WERI-Rb-1 (cell line): Measurements from ENCODE around the gene LGR4.

ENCODE experiments used
- DNase-seq: peaks from one replicate; pipeline ENCODE4 v3.0.0-alpha.2; 2020
- H3K27ac ChIP-seq: fragments of 250-450 bp; sonication (Bioruptor Pico); 2 replicates; pipeline ENCODE4 v1.5.1; 2020; ENCODE audit warnings: mild to moderate bottlenecking, moderate library complexity
- H3K27me3 ChIP-seq: fragments of 250-450 bp; sonication (Bioruptor Pico); 2 replicates; pipeline ENCODE4 v1.5.1; 2021; ENCODE audit warnings: mild to moderate bottlenecking, low read depth, moderate library complexity; ENCODE audit not compliant: insufficient read depth, severe bottlenecking
- H3K36me3 ChIP-seq: fragments of 250-450 bp; sonication (Bioruptor Pico); 2 replicates; pipeline ENCODE4 v1.5.1; 2020; ENCODE audit warnings: mild to moderate bottlenecking, moderate library complexity
- H3K4me3 ChIP-seq: 2 replicates; pipeline ENCODE4 v1.5.1; 2011; ENCODE audit warnings: low read depth, mild to moderate bottlenecking, control low read depth, low read length
- H3K9me3 ChIP-seq: fragments of 250-450 bp; sonication (Bioruptor Pico); 2 replicates; pipeline ENCODE4 v1.5.1; 2021; ENCODE audit warnings: mild to moderate bottlenecking, moderate library complexity; ENCODE audit not compliant: severe bottlenecking
- TF ChIP-seq, protein P1 (sequence below): IDR thresholded peaks from 2 replicates; pipeline ENCODE4 v1.5.1; 2011; ENCODE audit warnings: low read depth, mild to moderate bottlenecking, control low read depth, inconsistent platforms, low read length

The LGR4 gene

DNA sequence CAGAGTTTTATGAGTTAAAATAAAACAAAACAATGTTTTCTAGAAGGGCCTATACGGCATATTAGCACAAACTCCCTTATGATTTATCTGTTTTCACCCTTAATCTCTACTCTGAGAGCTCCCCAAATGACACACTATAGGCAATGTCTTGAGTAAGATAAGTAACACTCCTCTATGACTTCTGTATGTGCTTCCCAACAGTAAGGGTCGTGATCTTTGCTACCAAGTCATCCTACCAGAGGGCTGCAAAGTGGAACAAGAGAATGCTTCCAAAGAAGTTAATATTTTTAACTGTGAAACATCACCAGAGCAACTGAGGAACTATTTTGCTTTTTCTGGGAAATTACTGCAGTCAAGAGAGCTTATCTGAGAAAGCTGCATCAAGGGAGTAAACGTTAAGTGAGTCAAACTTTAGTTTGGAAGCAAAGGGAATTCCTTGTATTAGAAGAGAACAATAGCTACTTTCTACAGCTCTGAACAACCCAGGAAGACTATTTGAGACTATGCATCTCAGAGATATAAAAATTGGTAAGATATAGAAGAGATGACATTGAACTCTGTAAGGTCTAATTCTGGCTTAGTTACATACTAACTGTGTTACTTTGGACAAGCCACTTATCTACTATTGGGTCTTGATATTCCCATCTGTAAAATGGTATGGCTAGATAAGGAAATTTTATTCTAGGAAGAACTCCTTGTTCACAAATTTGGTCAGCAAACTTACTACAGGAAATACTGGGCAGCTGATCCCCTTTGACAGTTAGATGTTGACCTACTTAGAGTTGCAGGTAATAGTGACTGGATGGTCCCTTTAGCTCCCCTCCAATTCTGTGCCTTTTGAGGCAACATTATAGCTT is 65.9 kb downstream of the LGR4 start:
- Histone ChIP-seq H3K27me3 (no peaks in the 10 kb centered on the region), H3K36me3 (no peaks in the 10 kb centered on the region), H3K4me3 (no peak overlapping the region), H3K27ac (no peak overlapping the region), H3K9me3 (no peaks in the 10 kb centered on the region)
- DNase-seq, result no peak
- TF ChIP-seq, protein P1, sequence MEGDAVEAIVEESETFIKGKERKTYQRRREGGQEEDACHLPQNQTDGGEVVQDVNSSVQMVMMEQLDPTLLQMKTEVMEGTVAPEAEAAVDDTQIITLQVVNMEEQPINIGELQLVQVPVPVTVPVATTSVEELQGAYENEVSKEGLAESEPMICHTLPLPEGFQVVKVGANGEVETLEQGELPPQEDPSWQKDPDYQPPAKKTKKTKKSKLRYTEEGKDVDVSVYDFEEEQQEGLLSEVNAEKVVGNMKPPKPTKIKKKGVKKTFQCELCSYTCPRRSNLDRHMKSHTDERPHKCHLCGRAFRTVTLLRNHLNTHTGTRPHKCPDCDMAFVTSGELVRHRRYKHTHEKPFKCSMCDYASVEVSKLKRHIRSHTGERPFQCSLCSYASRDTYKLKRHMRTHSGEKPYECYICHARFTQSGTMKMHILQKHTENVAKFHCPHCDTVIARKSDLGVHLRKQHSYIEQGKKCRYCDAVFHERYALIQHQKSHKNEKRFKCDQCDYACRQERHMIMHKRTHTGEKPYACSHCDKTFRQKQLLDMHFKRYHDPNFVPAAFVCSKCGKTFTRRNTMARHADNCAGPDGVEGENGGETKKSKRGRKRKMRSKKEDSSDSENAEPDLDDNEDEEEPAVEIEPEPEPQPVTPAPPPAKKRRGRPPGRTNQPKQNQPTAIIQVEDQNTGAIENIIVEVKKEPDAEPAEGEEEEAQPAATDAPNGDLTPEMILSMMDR, result no peak

DNA sequence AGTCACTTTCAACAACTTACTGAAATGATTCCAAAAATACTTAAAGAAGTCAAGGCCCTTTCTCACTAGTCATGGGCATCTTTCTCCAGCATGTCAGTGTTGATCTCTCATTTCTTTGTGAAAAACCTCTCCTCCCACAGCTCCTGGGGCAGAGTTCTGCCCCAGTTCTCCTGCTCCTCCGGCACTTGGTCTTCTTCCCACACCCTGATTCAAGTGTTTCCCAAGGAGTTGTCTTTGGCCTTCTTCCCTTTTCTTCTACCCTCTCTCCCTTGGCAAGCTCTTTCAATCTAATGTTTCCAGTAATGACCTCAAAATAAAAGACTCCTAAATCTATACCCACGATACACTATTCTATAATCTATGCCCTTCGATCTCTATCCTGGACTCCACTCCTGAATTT is 67.5 kb downstream of the LGR4 start:
- no peak for DNase-seq
- Histone ChIP-seq H3K27ac (no peak overlapping the region), H3K36me3 (no peaks in the 10 kb centered on the region), H3K27me3 (no peaks in the 10 kb centered on the region), H3K4me3 (no peak overlapping the region), H3K9me3 (no peaks in the 10 kb centered on the region)
- TF ChIP-seq, protein P1, result no peak

DNA sequence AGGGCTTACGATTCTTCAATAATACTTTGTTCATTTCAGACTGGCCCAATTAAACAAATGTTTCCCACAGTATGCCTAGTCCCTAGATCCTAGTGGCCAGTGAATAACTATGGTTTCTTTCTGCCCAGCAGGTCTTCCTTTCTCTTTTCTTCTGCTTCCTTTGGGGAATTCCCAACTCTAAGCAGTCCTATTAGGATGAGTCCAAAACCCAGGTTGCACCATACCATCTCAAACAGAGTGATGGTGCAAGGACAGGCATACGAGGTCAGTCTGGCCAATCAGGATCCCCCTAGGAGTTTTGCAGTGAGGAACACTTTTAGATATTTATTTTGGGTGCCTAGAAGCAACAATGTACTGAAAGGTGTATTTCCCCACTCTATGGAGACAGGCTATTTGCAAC is 68.2 kb downstream of the LGR4 start:
- Histone ChIP-seq H3K9me3 (no peaks in the 10 kb centered on the region), H3K27me3 (no peaks in the 10 kb centered on the region), H3K36me3 (no peaks in the 10 kb centered on the region), H3K4me3 (no peak overlapping the region), H3K27ac (no peak overlapping the region)
- no peak for DNase-seq
- TF ChIP-seq, protein P1, result no peak

DNA sequence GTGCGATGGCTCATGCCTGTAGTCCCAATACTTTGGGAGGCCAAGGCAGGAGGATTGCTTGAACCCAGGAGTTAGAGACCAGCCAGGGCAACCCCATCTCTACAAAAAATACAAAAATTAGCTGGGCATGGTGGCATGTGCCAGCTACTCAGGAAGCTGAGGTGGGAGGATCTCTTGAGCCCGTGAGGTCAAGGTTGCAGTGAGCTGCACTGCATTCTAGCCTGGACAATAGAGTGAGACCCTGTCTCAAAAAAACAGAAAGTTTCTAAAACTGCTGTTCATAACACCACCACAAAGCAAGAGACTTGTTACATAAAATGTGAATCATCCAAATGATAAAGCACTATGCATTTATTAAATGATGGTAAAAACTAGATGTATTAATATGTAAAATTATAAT is 69.4 kb downstream of the LGR4 start:
- H3K27ac ChIP-seq, result no peak overlapping the region

DNA sequence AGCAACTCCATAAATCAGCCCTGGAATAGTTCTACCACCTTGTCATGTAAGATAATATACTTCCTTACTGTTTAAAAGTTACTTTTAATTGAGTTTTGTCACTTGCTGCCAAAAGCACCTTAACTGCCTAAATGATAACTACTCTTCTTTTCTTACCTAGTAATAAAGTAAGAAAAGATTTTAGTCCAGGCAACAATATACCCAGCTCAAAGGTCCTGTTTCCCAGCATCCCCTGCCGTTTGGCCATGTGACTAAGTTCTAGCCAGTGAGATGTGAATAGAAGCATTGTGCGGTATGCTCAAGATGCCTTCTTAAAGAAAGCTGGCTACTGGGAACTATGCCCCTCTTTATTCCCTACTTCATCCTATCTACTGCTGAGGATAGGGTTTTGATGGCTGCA is 70.1 kb downstream of the LGR4 start:
- Histone ChIP-seq H3K9me3 (no peaks in the 10 kb centered on the region), H3K27me3 (no peaks in the 10 kb centered on the region), H3K27ac (no peak overlapping the region), H3K4me3 (no peak overlapping the region), H3K36me3 (no peaks in the 10 kb centered on the region)
- DNase-seq, result no peak
- TF ChIP-seq, protein P1, result no peak

More for the DNA sequence above, 69.4 kb downstream of the LGR4 start:
- no peaks in the 10 kb centered on the region for H3K27me3 ChIP-seq
- H3K36me3 ChIP-seq, result no peaks in the 10 kb centered on the region
- H3K4me3 ChIP-seq, result no peak overlapping the region
- H3K9me3 ChIP-seq, result no peaks in the 10 kb centered on the region
- TF ChIP-seq, protein P1, result no peak
- DNase-seq, result no peak
